Kidney epithelial cell (primary cell): Measurements from ENCODE around the gene ARSA. TPM values are rescaled to one million over a fixed set of nuclear protein-coding genes. Genes with fewer than 3 reads are reported as not detected.
"Not testable (repeated sequence)": the region's sequence is repeated elsewhere in the genome, so short reads cannot be mapped to it uniquely, and the experiment has no call there.

Experiments used
- DNase-seq: peaks from one replicate; pipeline ENCODE4 v3.0.0-alpha.2; 2010; ENCODE audit warnings: low read depth
- H3K27me3 ChIP-seq: 2 replicates; pipeline ENCODE4 v1.6.0; 2011; ENCODE audit warnings: low read length; ENCODE audit not compliant: control insufficient read depth, insufficient read depth
- H3K36me3 ChIP-seq: 2 replicates; pipeline ENCODE4 v1.5.1; 2011; ENCODE audit warnings: low read length; ENCODE audit not compliant: control insufficient read depth, insufficient read depth
- H3K4me3 ChIP-seq: 2 replicates; pipeline ENCODE4 v1.5.1; 2011; ENCODE audit warnings: low read depth, mild to moderate bottlenecking, control low read depth, low read length
- CTCF ChIP-seq: IDR thresholded peaks from 2 replicates; pipeline ENCODE4 v1.5.1; 2011; ENCODE audit warnings: mild to moderate bottlenecking, moderate library complexity, low read length, control low read depth, inconsistent platforms; ENCODE audit not compliant: insufficient read depth, poor library complexity, severe bottlenecking
- total RNA-seq: library from RNA; depleted of rRNA; stranded (reverse); fragments of >200 nt; gene quantifications from 2 replicates; pipeline ENCODE4 v1.2.3, GENCODE V29; 2015

The ARSA gene
- total RNA-seq, 1 donor from 2014 or later, result 42.7 TPM

- no peak for DNase-seq
- peaks cover 70% of the 10 kb centered on the region for H3K27me3 ChIP-seq
- TF ChIP-seq CTCF, result no peak
Observed at GRCh38 chr22:50610041-50610451, 17.9 kb downstream of the ARSA start.

GRCh38 chr22:50609599-50609998 is 18.4 kb downstream of the ARSA start:
- no peak for TF ChIP-seq CTCF
- peaks cover 75% of the 10 kb centered on the region for H3K27me3 ChIP-seq
- DNase-seq, result no peak
- no peak overlapping the region for H3K4me3 ChIP-seq
- no peaks in the 10 kb centered on the region for H3K36me3 ChIP-seq

More at GRCh38 chr22:50610041-50610451, 17.9 kb downstream of the ARSA start:
- H3K36me3 ChIP-seq, result no peaks in the 10 kb centered on the region
- no peak overlapping the region for H3K4me3 ChIP-seq

- Histone ChIP-seq H3K36me3 (no peaks in the 10 kb centered on the region), H3K4me3 (no peak overlapping the region), H3K27me3 (peaks cover 78% of the 10 kb centered on the region)
- no peak for DNase-seq
- TF ChIP-seq CTCF, result no peak
Observed at GRCh38 chr22:50608996-50609395, 19.0 kb downstream of the ARSA start.

- H3K27me3 ChIP-seq, result peaks cover 82% of the 10 kb centered on the region
- not testable (repeated sequence) for DNase-seq, H3K36me3 ChIP-seq, H3K4me3 ChIP-seq
Observed at GRCh38 chr22:50608058-50608840, 19.7 kb downstream of the ARSA start.

- Histone ChIP-seq H3K27me3 (peaks cover 83% of the 10 kb centered on the region), H3K4me3 (no peak overlapping the region), H3K36me3 (no peaks in the 10 kb centered on the region)
- TF ChIP-seq CTCF, result no peak
- DNase-seq, result no peak
Observed at GRCh38 chr22:50607659-50608020, 20.3 kb downstream of the ARSA start.

- H3K27me3 ChIP-seq, result peaks cover 82% of the 10 kb centered on the region
Observed at GRCh38 chr22:50606946-50607658, 20.9 kb downstream of the ARSA start.

More at GRCh38 chr22:50606946-50607658, 20.9 kb downstream of the ARSA start:
- no peak for TF ChIP-seq CTCF
- Histone ChIP-seq H3K4me3 (no peak overlapping the region), H3K36me3 (no peaks in the 10 kb centered on the region)
- no peak for DNase-seq
